NCI-H2107 treated with DMSO at 0.1 percent for 48 hours (cell line): ENCODE measurements around the gene CAMTA1.

ENCODE experiments used
- DNase-seq: peaks from one replicate; lab custom pipeline; 2025; ENCODE audit not compliant: unreplicated experiment; lab: John Stamatoyannopoulos, UW

Gene CAMTA1

DNA sequence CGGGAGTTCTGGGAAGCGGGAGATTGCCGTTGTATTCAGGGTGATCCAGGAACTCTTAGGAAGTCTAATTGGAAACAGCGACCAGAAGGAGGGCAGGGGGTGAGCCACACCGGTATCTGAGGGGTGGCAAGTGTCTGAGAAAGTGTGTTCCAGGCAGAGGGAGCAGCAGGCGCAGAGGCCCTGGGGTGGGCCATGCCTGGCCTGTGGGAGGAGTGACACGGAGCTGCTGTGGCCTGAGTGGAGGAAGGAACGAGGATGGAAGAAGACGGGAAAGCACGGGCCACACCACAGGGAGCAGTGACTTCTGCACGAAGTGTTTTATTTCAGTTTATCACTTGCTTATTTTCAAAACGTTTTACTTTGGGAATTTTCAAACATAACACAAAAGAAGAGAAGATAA is 1010.2 kb downstream of the CAMTA1 start:
- DNase-seq = no peak

DNA sequence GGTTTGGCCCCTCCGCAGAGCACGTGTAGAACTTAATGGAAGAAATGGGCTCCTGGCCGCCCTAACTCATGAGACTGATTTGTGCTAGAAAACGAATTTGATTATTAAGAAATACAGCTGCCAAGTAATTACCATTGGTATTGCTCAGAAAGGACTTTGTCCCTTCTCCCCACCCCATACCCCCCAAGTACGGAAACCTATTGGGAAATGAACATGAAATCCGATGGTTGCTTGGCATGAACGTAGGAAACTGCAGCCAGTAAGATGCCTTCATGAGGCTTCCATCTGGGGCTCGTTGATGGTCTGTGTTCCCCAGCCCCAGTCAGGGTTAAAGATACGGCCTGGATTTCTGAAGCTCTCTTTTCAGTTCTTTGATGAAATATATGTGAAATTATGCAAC is 1020.2 kb downstream of the CAMTA1 start:
- DNase-seq = no peak

DNA sequence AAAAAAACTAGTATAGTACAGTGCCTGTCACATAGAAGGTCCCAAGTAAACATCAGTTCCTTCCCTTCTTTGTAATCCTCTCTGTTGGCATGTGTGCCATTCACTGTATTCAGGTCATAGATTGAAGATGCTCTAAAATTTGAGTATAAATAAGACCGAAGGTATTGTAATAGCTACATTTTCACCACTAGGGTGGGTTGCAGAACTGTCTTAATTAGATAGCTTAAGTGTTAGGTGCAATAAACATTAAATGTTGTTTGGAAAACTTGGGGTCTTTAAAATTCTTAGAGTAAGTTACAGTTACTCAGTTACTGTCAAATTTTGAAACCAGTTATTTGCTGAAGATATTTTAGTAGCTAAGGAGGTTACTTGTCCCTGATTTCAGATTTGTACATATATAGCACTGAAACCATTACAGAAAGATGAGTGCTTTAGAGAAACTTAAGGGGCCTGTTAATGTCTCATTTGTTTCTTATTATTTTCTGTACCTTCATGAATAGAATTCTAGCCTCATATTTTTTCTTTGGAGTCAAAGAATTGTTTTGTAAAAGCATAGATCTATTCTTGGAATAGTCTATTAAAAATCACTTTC is 1023.1 kb downstream of the CAMTA1 start:
- DNase-seq = no peak

DNA sequence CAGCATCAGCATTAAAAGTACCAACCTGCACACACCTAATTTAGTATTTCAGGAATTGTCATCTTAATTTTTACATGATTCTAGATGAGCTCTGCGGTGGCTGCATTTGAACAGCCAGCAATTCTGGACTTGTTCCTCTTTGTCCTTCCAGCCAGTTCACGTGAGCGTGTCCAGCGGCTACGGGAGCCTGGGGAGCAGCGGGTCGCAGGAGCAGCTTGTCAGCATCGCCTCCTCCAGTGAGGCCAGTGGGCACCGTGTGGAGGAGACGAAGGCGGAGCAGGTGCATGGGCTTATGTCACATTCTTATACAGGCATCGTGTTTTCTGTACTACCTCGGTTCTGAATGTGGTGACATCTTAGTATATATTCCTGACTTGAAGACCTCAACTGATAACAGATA is 1024.5 kb downstream of the CAMTA1 start:
- DNase-seq = no peak

DNA sequence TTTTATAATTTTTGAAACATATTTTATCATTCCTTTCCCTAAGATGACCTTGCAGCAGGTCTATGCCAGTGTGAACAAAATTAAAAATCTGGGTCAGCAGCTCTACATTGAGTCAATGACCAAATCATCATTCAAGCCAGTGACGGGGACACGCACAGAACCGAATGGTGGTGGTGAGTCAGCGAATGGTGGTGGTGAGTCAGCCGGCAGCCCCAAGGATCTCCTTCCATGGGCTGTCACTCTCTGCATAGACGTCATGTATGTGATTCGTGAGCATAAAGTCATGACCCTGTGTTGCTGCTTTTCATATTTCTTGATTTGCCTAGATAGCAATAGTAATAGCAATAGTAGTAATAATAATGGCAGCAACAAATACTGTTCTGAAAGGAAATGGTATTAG is 1025.1 kb downstream of the CAMTA1 start:
- no peak for DNase-seq

DNA sequence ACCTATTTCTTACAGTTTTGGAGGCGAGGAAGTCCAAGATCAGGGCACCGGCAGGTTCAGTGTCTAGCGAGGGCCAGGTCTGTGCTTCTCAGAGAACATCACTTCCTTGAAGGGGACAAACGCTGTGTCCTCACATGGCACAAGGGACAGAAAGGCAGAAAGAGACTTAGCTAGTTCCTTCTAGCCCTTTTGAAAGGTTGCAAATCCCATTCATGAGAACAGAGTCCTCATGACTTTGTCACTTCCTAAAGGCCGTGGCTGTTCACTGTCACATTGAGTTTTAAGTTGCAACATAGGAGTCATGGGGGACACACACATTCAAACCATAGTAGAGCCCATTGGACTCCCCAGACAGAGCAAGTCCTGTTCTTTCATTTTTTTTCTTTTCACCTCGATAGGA is 1026.2 kb downstream of the CAMTA1 start:
- no peak for DNase-seq

DNA sequence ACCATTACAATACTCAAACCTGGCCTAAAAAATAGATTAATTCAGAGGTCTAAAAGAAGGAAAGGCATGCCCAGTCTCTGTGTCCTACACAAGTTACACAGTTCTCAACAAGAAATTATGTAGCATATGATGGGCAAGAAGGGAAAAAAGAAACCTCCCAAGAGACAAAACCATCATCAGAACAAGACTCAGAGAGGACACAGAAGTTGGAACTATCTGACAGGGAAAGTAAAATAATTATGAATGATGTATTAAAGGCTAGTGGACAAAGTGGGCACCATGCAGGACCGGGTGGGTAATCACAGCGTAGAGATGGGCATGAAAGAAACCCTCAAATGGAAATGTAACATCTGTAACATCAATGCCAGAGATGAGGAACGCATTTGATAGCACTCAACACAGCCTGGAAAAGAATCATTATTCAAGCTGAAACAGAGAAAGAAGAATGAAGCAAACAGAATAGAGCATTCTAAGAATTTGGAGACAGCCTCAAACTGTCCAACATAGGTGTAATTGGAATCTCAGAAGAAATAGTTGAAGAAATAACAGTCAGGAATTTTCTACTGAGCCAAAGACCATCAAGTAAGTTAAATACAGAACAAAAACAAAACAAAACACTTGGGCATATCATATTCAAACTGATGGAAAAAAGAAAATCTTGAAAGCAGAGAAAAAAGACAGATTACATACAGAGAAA is 1028.6 kb downstream of the CAMTA1 start:
- no peak for DNase-seq
